Body of pancreas (tissue), 4 donors: Measurements from ENCODE around the gene CACTIN. TPM values are rescaled to one million over a fixed set of nuclear protein-coding genes. Genes with fewer than 3 reads are reported as not detected.
A peak's percentile ranks its signal among the peaks of the same experiment; 100 is the strongest.

ENCODE experiments used
- ATAC-seq: fragments of 150-250 bp; one replicate; pipeline ENCODE4 v1.9.1; 2016
- DNase-seq, 4 donors: peaks; one replicate each; pipeline ENCODE4 v3.0.0-alpha.2; 2019
- H3K27ac ChIP-seq, 4 donors: fragments of 200-600 bp; sonication (generic); 1 replicate in 3 of 4; 2 replicates in 1 of 4; pipeline versions ENCODE4 v1.5.1 to v1.6.1; 2016 to 2019; ENCODE audit warnings: mild to moderate bottlenecking in 1 of 4, mixed read lengths in 1 of 4, moderate library complexity in 1 of 4
- H3K27me3 ChIP-seq, 2 donors: fragments of 200-600 bp; sonication (generic); one replicate each; pipeline ENCODE4 v1.6.0; 2016; ENCODE audit warnings: mild to moderate bottlenecking in 1 of 2
- H3K36me3 ChIP-seq, 2 donors: fragments of 200-600 bp; sonication (generic); replicated peaks in 1 of 2; 2 replicates each; pipeline ENCODE4 v1.5.1; 2016; ENCODE audit warnings: low read depth in 2 of 2; ENCODE audit not compliant: insufficient read depth in 1 of 2
- H3K4me1 ChIP-seq: fragments of 200-600 bp; sonication (generic); one replicate; pipeline ENCODE4 v1.6.0; 2016
- H3K4me3 ChIP-seq, 2 donors: fragments of 200-600 bp; sonication (generic); 1 replicate in 1 of 2; 2 replicates in 1 of 2; pipeline ENCODE4 v1.5.1; 2016 to 2019
- H3K9me3 ChIP-seq, 3 donors: fragments of 200-600 bp; sonication (generic); 1 replicate in 2 of 3; 2 replicates in 1 of 3; pipeline ENCODE4 v1.5.1; 2016
- CTCF ChIP-seq, 7 experiments: fragments of 450-650 bp in 4 of 7; fragments of 200-600 bp in 3 of 7; sonication (generic) in 3 of 7; IDR thresholded peaks; one replicate each; pipeline ENCODE4 v1.5.1; 2016 to 2019; ENCODE audit warnings: antibody characterized with exemption in 7 of 7
- POLR2A ChIP-seq, 3 donors: fragments of 450-650 bp; IDR thresholded peaks; one replicate each; pipeline ENCODE4 v1.6.1; 2016; ENCODE audit warnings: antibody characterized with exemption in 3 of 3, mild to moderate bottlenecking in 2 of 3
- WGBS, 2 donors: methylation state at CpG; one replicate each; pipeline ENCODE4 v1.1.5; 2017; 5-methylcytosine and 5-hydroxymethylcytosine counted together
- intact Hi-C: fragments of 100-400 bp; cut with DNase I; formaldehyde crosslinking; loops from one replicate; pipeline ENCODE4 v1.15.1; 2023
- total RNA-seq, 2 donors: library from RNA; depleted of rRNA; stranded (reverse); fragments of >200 nt; gene quantifications; one replicate each; pipeline ENCODE4 v1.1.0, GENCODE V29; 2016

Gene CACTIN
- total RNA-seq, 2 donors from 2014 or later: 16.3 to 23.4 TPM

DNA sequence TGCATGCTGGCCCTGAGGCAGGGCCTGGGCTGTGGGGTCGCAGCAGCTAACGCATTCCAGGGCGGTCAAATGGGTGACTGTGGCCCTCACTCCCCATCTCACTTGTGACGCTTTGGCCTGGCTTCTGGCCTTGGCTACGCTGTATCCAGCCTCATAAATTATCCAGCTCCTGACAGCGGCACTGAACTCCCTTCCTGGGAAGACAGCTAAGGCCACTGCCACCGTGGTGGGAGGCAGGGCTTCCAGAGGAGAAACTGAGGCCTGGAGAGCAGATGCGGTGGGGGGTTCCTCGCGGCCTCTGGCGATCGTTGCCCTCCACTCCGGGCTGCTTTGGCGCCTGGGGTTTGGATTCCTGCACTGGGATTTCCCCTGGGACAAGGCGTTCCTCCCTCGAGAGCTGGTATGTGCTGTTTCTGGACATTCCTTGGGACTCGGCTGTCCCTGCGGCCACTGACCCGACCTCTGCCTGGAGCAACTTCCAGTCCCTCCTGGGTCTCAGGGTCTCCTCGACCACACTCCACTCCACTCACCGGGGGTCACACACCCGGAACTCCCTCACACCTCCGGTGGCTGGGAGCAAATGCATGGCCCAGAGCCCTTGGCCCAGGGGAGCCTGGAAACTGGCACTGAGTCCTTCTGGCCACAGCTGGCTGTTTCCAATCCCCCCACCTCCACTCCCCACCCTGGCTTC lies 23.3 kb downstream of the CACTIN start:
- Histone ChIP-seq H3K27ac (peak overlapping the region in 2 of 4 donors; percentile 36 to 65), H3K4me3 (no peak overlapping the region), H3K36me3 (no peaks in the 10 kb centered on the region), H3K27me3 (peaks cover 0 to 3% of the 10 kb centered on the region in 2 donors), H3K9me3 (no peaks in the 10 kb centered on the region), H3K4me1 (peaks cover 26% of the 10 kb centered on the region)
- TF ChIP-seq CTCF (IDR thresholded peaks at IDR 0.05) (no peak), POLR2A (IDR thresholded peaks at IDR 0.05) (no peak)
- DNase-seq (peak in 2 of 4 donors; percentile 33 to 46), ATAC-seq (peak; percentile 61)
- 44 to 46% methylated on average over 3 to 23 of the region's 23 CpGs for WGBS, 2 donors
- intact Hi-C loops: no loop called here

DNA sequence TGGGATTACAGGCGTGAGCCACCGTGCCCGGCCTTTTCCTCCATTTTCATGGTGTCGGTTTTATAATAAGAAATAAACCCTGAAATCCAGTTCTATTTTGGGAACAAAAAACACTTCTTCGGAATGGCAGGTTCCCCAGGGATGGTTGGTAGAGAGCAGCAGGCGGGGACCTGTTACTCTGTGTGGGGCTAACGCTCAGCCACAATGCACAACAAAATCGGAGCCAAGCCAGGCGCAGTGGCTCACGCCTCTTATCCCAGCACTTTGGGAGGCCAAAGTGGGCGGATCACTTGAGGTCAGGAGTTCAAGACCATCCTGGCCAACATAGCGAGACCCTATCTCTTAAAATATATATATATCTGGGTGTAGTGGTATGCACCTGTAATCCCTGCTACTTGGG lies 25.6 kb downstream of the CACTIN start:
- no peak for ATAC-seq
- intact Hi-C loops: no loop called here
- H3K27me3 ChIP-seq: peaks cover 0 to 3% of the 10 kb centered on the region in 2 donors
- no peak overlapping the region for H3K27ac ChIP-seq
- 79 to 90% methylated on average over 8 to 12 of the region's 12 CpGs for WGBS, 2 donors
- no peaks in the 10 kb centered on the region for H3K36me3 ChIP-seq
- no peak for TF ChIP-seq POLR2A (IDR thresholded peaks at IDR 0.05)
- no peak for TF ChIP-seq CTCF (IDR thresholded peaks at IDR 0.05)
- DNase-seq: no peak
- H3K4me3 ChIP-seq: no peak overlapping the region
- no peaks in the 10 kb centered on the region for H3K9me3 ChIP-seq
- H3K4me1 ChIP-seq: peaks cover 13% of the 10 kb centered on the region

- 74 to 100% methylated on average over 1 to 21 of the region's 28 CpGs for WGBS, 2 donors
- ATAC-seq: no peak
- TF ChIP-seq CTCF (IDR thresholded peaks at IDR 0.05) (no peak), POLR2A (IDR thresholded peaks at IDR 0.05) (no peak)
Measured at GRCh38 chr19:3599776-3600187, 26.8 kb downstream of the CACTIN start.

GRCh38 chr19:3595521-3596061 lies 31.0 kb downstream of the CACTIN start:
- 64 to 66% methylated on average over 19 to 33 of the region's 34 CpGs for WGBS, 2 donors
- DNase-seq (no peak), ATAC-seq (no peak)
- no peak overlapping the region for H3K4me3 ChIP-seq
- no peaks in the 10 kb centered on the region for H3K36me3 ChIP-seq
- H3K9me3 ChIP-seq: no peaks in the 10 kb centered on the region
- no peaks in the 10 kb centered on the region for H3K27me3 ChIP-seq
- intact Hi-C loops: no loop called here
- TF ChIP-seq POLR2A (IDR thresholded peaks at IDR 0.05): no peak
- TF ChIP-seq CTCF (IDR thresholded peaks at IDR 0.05): no peak
- H3K27ac ChIP-seq: no peak overlapping the region
- H3K4me1 ChIP-seq: peaks cover 8% of the 10 kb centered on the region

More at GRCh38 chr19:3599776-3600187, 26.8 kb downstream of the CACTIN start:
- no peak overlapping the region for H3K4me3 ChIP-seq
- peaks cover 11% of the 10 kb centered on the region for H3K4me1 ChIP-seq
- peaks cover 0 to 3% of the 10 kb centered on the region in 2 donors for H3K27me3 ChIP-seq
- no peak for DNase-seq
- no peaks in the 10 kb centered on the region for H3K9me3 ChIP-seq
- H3K27ac ChIP-seq: no peak overlapping the region
- no peaks in the 10 kb centered on the region for H3K36me3 ChIP-seq
- intact Hi-C loops: no loop called here
